Measurements from ENCODE around the gene RHPN2.

DNA sequence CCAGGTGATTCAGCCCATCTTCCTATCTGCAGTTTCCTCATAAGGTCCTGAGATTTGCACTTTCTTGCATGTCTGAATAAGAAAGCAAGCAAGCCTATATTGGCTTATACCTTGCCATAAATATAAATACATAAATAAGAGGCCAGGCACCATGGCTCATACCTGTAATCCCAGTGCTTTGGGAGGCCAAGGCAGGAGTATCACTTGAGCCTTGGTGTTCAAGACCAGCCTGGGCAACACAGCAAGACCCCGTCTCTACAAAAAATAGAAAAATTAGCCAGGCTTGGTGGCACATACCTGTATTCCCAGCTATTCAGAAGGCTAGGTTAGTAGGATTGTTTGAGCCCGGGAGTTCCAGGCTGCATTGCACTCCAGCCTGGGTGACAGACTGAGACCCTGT, 10.8 kb upstream of the RHPN2 start:
- TF ChIP-seq, protein P1, sequence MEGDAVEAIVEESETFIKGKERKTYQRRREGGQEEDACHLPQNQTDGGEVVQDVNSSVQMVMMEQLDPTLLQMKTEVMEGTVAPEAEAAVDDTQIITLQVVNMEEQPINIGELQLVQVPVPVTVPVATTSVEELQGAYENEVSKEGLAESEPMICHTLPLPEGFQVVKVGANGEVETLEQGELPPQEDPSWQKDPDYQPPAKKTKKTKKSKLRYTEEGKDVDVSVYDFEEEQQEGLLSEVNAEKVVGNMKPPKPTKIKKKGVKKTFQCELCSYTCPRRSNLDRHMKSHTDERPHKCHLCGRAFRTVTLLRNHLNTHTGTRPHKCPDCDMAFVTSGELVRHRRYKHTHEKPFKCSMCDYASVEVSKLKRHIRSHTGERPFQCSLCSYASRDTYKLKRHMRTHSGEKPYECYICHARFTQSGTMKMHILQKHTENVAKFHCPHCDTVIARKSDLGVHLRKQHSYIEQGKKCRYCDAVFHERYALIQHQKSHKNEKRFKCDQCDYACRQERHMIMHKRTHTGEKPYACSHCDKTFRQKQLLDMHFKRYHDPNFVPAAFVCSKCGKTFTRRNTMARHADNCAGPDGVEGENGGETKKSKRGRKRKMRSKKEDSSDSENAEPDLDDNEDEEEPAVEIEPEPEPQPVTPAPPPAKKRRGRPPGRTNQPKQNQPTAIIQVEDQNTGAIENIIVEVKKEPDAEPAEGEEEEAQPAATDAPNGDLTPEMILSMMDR (IDR thresholded peaks at IDR 0.05; ENCODE audit: insufficient read depth, low read length, poor library complexity, severe bottlenecking): no peak
- no peak for TF ChIP-seq EZH2phosphoT487 (conservative IDR thresholded peaks at IDR 0.05; ENCODE audit: low read length)
